Transverse colon (tissue), 4 donors: ENCODE data around the gene KRIT1. TPM values are rescaled to one million over a fixed set of nuclear protein-coding genes. Genes with fewer than 3 reads are reported as not detected.

Experiments used
- DNase-seq: peaks from one replicate; pipeline ENCODE4 v3.0.0-alpha.2; 2019
- H3K27ac ChIP-seq, 4 donors: fragments of 200-600 bp; sonication (generic); 2 replicates each; pipeline ENCODE4 v1.5.1; 2016 to 2018; ENCODE audit warnings: inconsistent platforms in 4 of 4
- H3K27me3 ChIP-seq: fragments of 200-600 bp; sonication (generic); 2 replicates; pipeline ENCODE4 v1.5.1; 2017; ENCODE audit warnings: inconsistent platforms
- H3K36me3 ChIP-seq, 4 donors: fragments of 200-600 bp; sonication (generic); 2 replicates each; pipeline ENCODE4 v1.5.1; 2017 to 2019; ENCODE audit warnings: inconsistent platforms in 4 of 4
- H3K4me1 ChIP-seq, 4 donors: fragments of 200-600 bp; sonication (generic); 2 replicates each; pipeline ENCODE4 v1.5.1; 2017 to 2020; ENCODE audit warnings: inconsistent platforms in 4 of 4
- H3K4me3 ChIP-seq, 4 donors: fragments of 200-600 bp; sonication (generic); 1 replicate in 1 of 4; 2 replicates in 3 of 4; pipeline versions ENCODE4 v1.5.1 to v1.6.1; 2017 to 2019; ENCODE audit warnings: inconsistent platforms in 4 of 4
- H3K9me3 ChIP-seq, 2 donors: fragments of 200-600 bp; sonication (generic); 2 replicates each; pipeline ENCODE4 v1.5.1; 2017 to 2019; ENCODE audit warnings: inconsistent platforms in 2 of 2
- EP300 ChIP-seq: sonication (generic); formaldehyde crosslinking; IDR thresholded peaks from one replicate; pipeline ENCODE4 v1.6.1; 2017; ENCODE audit warnings: antibody characterized with exemption, low read depth
- POLR2A ChIP-seq: fragments of 450-650 bp; IDR thresholded peaks from one replicate; pipeline ENCODE4 v1.6.1; 2016; ENCODE audit warnings: antibody characterized with exemption, mild to moderate bottlenecking, moderate library complexity
- POLR2AphosphoS5 ChIP-seq, 3 donors: sonication (generic); formaldehyde crosslinking; IDR thresholded peaks; one replicate each; pipeline ENCODE4 v1.6.1; 2016; ENCODE audit warnings: antibody characterized with exemption in 3 of 3
- WGBS, 2 donors: methylation state at CpG; one replicate each; pipeline ENCODE4 v1.1.5; 2018; ENCODE audit warnings: low coverage in 1 of 2; 5-methylcytosine and 5-hydroxymethylcytosine counted together
- in situ Hi-C, 4 donors: fragments of 200-750 bp; cut with MboI; loops; one replicate each; pipeline versions ENCODE4 v1.15.0 to v1.15.1; 2017; ENCODE audit warnings: low sequenced_read_pairs in 3 of 4, low pct_ligation_motif_present in 1 of 4, low pct_unique_long_range_greater_than_20kb in 1 of 4
- intact Hi-C: fragments of 100-400 bp; cut with DNase I; formaldehyde crosslinking; loops from one replicate; pipeline ENCODE4 v1.15.1; 2023; ENCODE audit warnings: low total_unique reads
- total RNA-seq, 4 donors: library from RNA; depleted of rRNA; stranded (reverse); fragments of >200 nt; gene quantifications; one replicate each; pipeline ENCODE4 v1.1.0, GENCODE V29; 2016
- TF ChIP-seq, protein P1 (sequence below), 5 experiments: fragments of 200-600 bp in 3 of 5; fragments of 450-650 bp in 2 of 5; sonication (generic) in 3 of 5; IDR thresholded peaks; 1 replicate in 2 of 5; 2 replicates in 3 of 5; pipeline ENCODE4 v1.5.1; 2016 to 2017; ENCODE audit warnings: antibody characterized with exemption in 5 of 5, inconsistent platforms in 3 of 5, mild to moderate bottlenecking in 2 of 5, moderate library complexity in 1 of 5

KRIT1 gene
- total RNA-seq, 4 donors from 2014 or later, result 29.9 to 95.7 (median 65.5) TPM

DNA sequence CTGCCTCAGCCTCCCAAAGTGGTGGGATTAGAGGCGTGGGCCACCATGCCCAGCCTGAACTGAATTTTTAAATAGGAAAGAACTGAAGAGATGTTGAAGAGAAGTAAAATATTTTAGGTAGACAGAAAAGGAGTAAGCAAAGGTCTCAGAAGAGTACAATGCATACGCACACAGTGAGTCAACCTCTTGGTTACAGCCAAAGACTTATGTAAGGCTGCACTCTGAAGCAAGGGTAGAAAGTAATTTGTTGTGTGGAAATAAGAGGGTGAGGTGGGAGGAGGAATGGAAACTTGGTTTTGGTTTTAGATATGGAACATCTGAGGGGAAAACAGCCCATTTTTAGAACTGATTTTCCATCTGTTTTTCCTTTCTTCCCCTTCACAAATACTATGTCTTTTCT lies 17.6 kb downstream of the KRIT1 start:
- no peak for DNase-seq
- Histone ChIP-seq H3K4me1 (no peaks in the 10 kb centered on the region), H3K36me3 (peaks cover 0 to 65% (median 24%) of the 10 kb centered on the region in 4 donors), H3K27ac (no peak overlapping the region), H3K4me3 (no peak overlapping the region), H3K27me3 (no peaks in the 10 kb centered on the region), H3K9me3 (no peaks in the 10 kb centered on the region)
- TF ChIP-seq EP300 (no peak), POLR2A (no peak), POLR2AphosphoS5 (IDR thresholded peaks at IDR 0.05) (no peak)
- TF ChIP-seq, protein P1, sequence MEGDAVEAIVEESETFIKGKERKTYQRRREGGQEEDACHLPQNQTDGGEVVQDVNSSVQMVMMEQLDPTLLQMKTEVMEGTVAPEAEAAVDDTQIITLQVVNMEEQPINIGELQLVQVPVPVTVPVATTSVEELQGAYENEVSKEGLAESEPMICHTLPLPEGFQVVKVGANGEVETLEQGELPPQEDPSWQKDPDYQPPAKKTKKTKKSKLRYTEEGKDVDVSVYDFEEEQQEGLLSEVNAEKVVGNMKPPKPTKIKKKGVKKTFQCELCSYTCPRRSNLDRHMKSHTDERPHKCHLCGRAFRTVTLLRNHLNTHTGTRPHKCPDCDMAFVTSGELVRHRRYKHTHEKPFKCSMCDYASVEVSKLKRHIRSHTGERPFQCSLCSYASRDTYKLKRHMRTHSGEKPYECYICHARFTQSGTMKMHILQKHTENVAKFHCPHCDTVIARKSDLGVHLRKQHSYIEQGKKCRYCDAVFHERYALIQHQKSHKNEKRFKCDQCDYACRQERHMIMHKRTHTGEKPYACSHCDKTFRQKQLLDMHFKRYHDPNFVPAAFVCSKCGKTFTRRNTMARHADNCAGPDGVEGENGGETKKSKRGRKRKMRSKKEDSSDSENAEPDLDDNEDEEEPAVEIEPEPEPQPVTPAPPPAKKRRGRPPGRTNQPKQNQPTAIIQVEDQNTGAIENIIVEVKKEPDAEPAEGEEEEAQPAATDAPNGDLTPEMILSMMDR (IDR thresholded peaks at IDR 0.05), result no peak
- intact Hi-C loops (no loop called here), in situ Hi-C loops (loop anchor here in 2 of 4 donors (25.0 kb wide), 1 partner anchor 209 kb away; the partner anchor contains the start of gene GATAD1 (in 2 of the 2))
- WGBS, 2 donors, result 93 to 100% methylated on average over 1 to 2 of the region's 2 CpGs

DNA sequence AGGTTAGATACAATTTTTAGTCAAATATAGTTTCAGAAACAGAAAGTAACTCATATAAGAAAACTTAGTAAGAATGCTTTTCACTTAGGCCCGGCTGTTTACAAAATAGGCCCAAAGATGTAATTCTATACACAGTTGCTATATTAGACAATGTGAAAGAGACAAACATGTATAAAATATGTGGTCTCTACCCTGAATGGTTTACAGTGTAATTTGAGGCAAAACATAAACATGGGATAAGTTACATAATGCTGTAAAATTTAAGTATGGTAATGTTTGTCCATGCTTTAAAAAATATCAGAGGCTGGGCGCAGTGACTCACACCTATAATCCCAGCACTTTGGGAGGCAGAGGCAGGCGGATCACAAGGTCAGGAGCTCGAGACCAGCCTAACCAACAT lies 18.7 kb downstream of the KRIT1 start:
- Histone ChIP-seq H3K4me3 (no peak overlapping the region), H3K9me3 (no peaks in the 10 kb centered on the region), H3K27ac (no peak overlapping the region), H3K4me1 (no peaks in the 10 kb centered on the region), H3K36me3 (peaks cover 0 to 73% (median 25%) of the 10 kb centered on the region in 4 donors), H3K27me3 (no peaks in the 10 kb centered on the region)
- in situ Hi-C loops, result loop anchor here in 2 of 4 donors (25.0 kb wide), 1 partner anchor 210 kb away; the partner anchor contains the start of gene GATAD1 (in 2 of the 2)
- WGBS, 2 donors, result 83 to 90% methylated on average over 4 of the region's 4 CpGs
- no peak for TF ChIP-seq POLR2AphosphoS5 (IDR thresholded peaks at IDR 0.05)
- TF ChIP-seq EP300, result no peak
- TF ChIP-seq, protein P1 (IDR thresholded peaks at IDR 0.05), result no peak
- TF ChIP-seq POLR2A, result no peak
- no peak for DNase-seq
- intact Hi-C loops, result no loop called here

DNA sequence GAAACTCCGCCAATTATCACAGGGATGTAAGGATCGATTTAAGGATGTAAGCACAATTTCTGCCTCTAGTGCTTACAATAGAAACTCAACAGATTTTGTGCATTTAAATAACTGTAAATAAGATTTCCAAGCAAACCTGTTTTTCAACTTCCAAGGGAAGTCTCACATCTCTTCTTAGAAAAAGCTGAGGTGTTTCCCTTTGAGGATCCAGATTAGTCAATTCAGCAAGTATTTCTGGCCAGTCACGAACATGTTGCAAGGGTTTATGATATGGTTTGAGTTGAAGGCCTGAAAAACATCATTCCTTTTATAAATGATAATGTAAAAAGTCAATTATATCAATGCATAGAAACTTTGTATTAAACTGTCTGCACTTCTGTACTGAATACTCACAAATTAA lies 23.9 kb downstream of the KRIT1 start:
- in situ Hi-C loops, result no loop called here

DNA sequence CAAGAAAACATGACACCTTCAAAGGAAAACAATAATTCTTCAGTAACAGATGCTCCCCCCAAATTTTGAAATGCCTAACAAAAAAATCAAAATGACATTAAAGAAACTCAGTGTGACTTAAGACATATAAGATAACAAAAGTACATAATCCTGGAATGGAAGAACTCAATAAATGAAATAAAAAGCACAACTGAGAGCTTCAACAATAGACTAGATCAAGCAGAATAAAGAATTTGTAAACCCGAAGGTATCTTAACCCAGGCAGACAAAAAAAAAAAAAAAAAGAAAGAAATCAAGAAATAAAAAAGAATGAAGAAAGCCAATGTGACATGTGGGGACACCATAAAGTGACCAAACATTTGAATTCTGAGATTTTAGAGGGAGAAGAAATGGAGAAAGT lies 39.0 kb downstream of the KRIT1 start:
- TF ChIP-seq POLR2A (no peak), EP300 (no peak), POLR2AphosphoS5 (IDR thresholded peaks at IDR 0.05) (no peak)
- TF ChIP-seq, protein P1 (IDR thresholded peaks at IDR 0.05), result no peak
- Histone ChIP-seq H3K27me3 (no peaks in the 10 kb centered on the region), H3K4me1 (no peaks in the 10 kb centered on the region), H3K4me3 (no peak overlapping the region), H3K27ac (no peak overlapping the region), H3K36me3 (peaks cover 0 to 61% (median 19%) of the 10 kb centered on the region in 4 donors), H3K9me3 (peaks cover 0 to 2% of the 10 kb centered on the region in 2 donors)
- intact Hi-C loops (no loop called here), in situ Hi-C loops (no loop called here)
- no peak for DNase-seq
- 89 to 100% methylated on average over 1 of the region's 1 CpG for WGBS, 2 donors

More for the DNA sequence above, 23.9 kb downstream of the KRIT1 start:
- Histone ChIP-seq H3K36me3 (peaks cover 0 to 77% (median 38%) of the 10 kb centered on the region in 4 donors), H3K9me3 (no peaks in the 10 kb centered on the region), H3K4me3 (no peak overlapping the region), H3K4me1 (no peaks in the 10 kb centered on the region), H3K27ac (no peak overlapping the region), H3K27me3 (no peaks in the 10 kb centered on the region)
- intact Hi-C loops, result no loop called here
- TF ChIP-seq EP300, result no peak
- no peak for TF ChIP-seq POLR2AphosphoS5 (IDR thresholded peaks at IDR 0.05)
- no peak for TF ChIP-seq POLR2A
- TF ChIP-seq, protein P1 (IDR thresholded peaks at IDR 0.05), result no peak
- DNase-seq, result no peak
- WGBS, 2 donors, result 96 to 98% methylated on average over 3 of the region's 3 CpGs
